NCI-H82 treated with DMSO at 0.1 percent for 48 hours (cell line): ENCODE measurements around the gene ZCWPW2.

Experiments
- DNase-seq: peaks from one replicate; lab custom pipeline; 2025; ENCODE audit not compliant: unreplicated experiment; lab: John Stamatoyannopoulos, UW

Gene ZCWPW2

GRCh38 chr3:28376424-28376823, 27.9 kb downstream of the ZCWPW2 start:
- no peak for DNase-seq

DNA sequence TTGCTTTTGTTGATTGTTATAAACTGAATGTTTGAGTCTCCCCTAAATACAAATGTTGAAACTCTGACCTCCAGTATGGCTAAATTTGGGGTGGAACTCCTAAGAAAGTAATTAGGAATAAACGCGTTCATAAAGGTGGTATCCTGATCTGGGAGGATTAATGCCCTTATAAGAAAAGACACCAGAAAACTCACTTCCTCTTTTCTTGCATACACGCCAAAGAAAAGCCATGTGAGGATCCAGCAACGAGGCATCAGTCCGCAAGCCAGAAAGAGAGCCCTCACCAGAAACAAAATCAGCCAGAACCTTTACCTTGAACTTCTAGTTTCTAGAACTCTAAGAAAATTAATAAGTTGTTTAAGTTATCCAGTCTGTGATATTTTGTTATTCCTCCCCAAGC, 37.5 kb downstream of the ZCWPW2 start:
- DNase-seq = no peak

DNA sequence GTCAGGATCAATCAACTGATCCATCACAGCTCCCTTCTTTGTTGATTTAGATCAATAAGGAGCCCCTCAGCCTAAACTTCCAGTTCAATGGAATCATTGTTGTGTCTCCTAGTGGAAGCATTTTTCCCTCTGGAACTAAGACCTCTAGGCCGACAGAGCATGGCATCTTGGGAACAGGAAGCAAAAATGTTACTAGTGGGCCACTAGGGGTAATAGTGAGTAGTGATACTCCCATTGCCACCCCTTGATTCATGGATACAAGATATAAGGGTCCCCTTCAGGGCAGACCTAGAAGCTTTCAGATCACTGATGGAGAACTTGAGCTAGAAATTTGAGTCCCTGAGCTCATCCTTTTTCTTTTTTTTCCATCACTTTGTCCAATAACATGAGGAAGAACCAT, 40.5 kb downstream of the ZCWPW2 start:
- DNase-seq = no peak

DNA sequence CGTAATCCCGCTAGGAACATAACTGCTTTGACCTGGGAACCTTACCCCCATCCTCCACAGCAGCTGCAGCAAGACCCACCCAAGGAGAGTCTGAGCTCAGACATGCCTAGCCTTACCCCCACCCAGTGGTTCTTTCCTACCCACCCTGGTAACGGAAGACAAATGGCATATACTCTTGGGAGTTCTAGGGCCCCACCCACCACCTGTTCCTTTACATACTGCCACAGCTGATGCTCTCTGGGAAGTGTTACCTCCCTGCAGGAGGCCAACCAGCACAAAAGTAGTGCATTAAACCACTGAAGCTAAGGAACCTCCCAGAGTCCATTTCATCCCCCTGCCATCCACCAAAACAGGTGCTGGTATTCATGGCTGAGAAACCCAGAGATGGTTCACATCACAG, 50.7 kb downstream of the ZCWPW2 start:
- no peak for DNase-seq

- DNase-seq = no peak
These were observed 57.7 kb downstream of the ZCWPW2 start for GRCh38 chr3:28406241-28406640.

- no peak for DNase-seq
These were observed 100.9 kb downstream of the ZCWPW2 start for GRCh38 chr3:28449398-28449797.

DNA sequence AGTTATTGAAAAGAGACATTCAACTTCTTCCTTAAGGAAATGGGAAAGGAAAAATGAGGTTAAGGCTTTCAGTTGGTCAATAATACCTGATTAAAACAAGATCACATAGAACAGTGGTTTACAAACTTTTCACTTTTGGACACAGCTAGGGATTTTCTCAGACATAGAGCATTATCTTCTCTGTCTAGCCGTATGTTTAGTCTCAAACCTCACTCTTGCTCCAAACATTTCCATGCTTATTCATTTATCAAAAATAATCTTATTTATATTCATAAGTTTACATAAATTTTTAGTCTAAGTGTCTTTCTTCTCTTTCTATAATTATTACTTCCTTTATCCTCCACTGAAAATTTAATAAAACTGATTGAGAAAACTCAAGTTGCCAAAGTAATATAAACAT, 114.3 kb downstream of the ZCWPW2 start:
- no peak for DNase-seq

DNA sequence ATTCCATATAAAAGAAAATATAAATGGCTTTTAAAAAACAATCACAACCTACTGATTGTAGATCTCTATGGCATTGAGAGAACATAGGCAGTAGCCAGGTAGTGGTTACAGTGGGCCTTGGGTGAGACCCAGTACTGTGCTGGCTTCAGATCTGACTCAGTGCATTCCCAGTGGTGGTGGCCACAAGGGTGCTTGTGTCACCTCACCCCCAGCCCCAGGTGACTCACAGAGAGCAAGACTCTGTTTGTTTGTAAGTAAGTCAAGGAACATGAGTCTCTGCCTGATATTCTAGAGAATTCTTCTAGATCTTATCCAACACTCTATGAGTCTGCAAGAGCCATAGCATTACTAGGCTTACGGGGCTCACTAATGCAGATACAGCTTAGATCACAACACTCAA, 118.9 kb downstream of the ZCWPW2 start:
- no peak for DNase-seq

DNA sequence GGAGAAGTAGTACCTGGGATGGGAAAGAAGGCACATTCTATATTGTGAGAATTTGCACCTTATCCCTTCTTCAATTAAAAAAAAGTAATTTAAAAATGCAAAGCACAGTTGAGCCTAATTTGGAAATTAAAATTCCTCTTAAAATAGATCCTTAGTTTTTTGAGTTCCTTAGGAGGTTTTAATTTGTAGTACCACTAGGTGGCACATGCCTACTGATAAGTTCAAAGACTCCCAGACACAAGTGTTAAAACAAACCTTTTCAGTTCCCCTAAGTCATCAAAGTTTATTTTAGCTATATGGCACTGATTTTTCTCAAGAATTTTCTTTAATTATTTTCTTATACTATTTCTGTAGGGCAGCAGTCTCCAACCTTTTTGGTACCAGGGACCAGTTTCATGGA, 127.7 kb downstream of the ZCWPW2 start:
- no peak for DNase-seq

- DNase-seq = no peak
These were observed 128.2 kb downstream of the ZCWPW2 start for GRCh38 chr3:28476764-28477163.

- DNase-seq = no peak
These were observed 136.6 kb downstream of the ZCWPW2 start for GRCh38 chr3:28485164-28485563.

DNA sequence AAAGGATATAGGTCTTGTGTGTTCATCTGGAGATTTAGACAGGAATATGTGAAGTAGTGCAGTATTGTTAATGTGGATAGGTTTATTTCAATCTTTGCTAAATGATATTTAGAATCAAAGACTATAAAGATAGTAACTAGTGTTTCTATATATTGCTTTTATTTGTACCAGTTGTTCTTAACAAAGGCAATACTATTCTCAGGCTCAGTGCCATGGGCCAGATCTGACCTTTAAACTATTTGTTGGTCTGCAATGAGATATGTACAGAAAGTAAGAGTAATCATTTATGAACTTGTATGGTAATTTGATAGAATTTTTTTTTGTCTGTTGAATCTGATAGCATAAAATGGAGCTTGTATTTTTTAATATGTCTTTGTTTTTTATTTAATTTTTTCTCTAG, 146.8 kb downstream of the ZCWPW2 start:
- DNase-seq = no peak

DNA sequence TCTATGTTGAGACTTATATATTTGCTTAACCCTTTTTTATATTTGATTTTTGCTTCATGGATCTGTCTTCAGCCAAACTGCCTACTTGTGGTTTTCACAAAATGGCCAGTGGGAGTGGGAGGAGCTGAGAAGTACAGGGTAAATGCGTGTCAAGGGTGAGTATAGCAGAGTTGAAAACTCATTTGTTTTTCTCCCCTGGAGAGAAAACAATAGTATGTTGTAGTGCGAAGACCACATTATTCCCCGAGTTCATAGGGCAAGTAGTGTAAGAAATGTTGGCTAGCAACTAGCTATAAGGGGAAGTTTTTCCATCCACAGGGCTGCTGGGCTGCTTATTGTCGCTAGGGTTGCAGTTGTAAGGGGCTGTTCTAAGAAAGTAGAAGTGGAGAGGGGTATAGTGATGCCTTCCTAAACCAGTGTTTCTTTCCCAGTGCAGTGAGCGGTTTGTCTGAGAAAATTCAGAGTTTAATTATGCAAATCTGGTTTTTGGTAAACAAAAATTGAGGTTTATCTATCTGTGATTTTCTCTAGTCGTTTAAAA, 153.9 kb downstream of the ZCWPW2 start:
- DNase-seq = no peak

DNA sequence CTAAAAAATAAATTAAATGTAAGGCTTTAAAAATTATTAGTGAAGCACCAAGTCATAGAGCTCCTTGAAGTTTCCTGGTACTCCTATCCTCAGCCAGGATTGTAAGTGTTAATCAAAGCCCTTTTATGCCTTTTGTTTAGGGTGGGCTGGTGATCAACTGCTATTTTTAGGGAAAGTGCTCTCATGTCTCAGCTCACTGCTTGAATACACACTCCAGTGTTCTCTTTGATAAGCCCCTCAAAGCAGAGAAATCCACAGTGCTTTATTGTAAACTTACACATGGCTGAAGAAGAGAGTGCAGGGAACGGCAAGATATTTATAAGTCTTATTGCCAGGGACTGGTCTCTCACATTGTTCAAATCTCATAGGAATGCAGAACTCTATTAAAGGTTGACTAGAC, 156.5 kb downstream of the ZCWPW2 start:
- DNase-seq = no peak

DNA sequence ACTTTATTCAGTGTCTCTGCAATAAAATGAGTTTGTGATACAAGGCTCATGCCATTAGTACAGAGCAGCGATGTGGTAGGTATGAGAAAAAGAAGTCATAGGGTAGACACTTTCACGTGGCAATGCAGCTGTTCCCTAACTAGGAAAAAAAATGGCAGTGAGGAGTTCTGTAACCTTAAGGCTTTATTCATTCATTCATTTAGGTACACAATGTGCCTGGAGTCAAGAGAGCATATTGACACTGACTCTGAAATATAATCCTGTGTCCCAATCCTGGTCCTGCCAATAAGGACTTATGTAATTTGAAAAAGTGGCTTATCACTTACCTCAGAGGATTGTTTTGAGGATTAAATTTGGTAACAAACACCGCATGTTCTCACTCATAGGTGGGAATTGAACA, 173.1 kb downstream of the ZCWPW2 start:
- no peak for DNase-seq

DNA sequence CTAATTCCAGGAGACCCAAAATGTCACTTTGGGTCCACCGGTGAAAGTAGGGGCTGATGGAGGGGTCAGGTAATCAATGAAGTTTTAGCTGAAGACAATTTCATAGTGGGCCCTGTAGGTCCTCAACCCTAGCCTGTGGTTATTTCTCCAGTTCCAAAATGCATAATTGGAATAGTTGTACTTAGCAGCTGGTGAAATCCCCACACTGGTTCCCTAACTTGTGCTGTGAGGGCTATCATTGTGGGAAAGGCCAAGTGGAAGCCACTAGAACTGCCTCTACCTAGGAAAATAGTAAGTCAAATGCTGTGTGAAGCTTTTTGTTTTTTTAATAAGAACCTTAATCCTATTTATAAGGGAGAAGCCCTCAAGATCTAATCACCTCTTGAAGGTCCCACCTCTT, 193.8 kb downstream of the ZCWPW2 start:
- DNase-seq = no peak

DNA sequence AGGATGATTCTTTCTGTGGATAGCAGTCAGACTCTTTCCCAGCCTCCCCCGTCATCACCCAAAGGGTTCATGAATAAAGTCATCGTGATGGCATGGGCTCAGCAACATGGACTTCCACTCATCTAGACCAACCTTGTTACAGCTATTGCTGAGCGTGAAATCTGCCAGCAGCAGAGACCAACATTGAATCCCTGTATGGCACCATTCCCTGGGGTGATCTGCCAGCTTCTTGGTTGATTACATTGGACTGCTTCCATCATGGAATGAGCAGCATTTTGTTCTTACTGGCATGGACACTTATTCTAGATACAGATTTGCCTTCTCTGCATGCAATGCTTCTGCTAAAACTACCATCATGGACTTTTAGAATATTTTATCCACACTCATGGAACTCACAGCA, 195.7 kb downstream of the ZCWPW2 start:
- no peak for DNase-seq

DNA sequence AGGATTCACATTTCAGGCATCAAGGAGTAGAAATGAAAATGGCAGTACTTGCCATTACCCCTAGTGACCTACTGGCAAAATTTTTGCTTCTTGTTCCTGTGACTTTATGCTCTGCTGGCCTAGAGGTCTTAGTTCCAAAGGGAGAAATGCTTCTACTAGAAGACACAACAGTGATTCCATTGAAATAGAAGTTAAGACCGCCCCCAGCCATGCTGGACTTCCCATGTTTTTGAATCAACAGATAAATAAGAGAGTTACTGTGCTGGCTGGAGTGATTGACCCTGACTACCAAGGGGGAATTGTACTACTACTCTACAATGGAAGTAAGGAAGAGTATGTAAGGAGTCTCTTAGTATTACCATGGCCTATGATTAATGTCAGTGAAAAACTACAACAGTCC, 196.3 kb downstream of the ZCWPW2 start:
- no peak for DNase-seq

DNA sequence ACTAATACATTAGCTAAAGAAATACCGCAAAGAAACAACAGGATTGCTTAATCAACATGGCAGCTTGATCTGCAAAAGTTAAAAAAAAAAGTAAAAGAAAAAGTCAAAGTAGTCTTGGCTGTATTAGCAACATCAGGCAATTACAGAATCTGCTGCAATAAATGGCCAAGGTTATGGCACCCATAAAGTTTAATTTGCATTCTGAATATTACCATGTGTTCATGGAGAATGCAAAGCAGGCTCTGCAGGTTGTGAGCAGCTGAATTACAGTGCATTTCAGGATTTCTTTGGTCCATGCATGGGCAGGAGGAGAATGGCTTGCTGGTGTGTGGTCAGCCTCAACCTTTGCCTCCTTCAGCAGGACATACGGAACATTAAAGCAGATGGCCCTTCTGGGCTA, 199.2 kb downstream of the ZCWPW2 start:
- DNase-seq = no peak

- DNase-seq = no peak
These were observed 204.7 kb downstream of the ZCWPW2 start for GRCh38 chr3:28553175-28553574.

DNA sequence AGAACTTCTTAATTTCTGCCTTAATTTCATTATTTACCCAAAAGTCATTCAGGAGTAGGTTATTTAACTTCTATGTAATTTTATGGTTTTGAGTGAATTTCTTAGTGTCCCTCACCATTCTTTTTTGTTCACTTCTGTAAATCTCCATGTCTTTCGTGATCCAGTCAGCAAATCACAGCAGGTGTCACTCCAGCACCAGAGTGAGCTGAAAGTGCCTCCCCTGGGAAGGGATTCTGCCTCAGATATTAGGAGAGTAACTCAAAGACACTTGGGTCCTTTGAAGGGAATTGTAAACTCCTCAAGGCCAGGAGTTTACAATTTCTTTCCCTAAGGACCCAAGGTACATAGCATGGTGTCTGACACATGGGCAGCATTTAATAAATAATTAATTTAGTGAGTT, 207.7 kb downstream of the ZCWPW2 start:
- DNase-seq = no peak

GRCh38 chr3:28564211-28564610, 215.7 kb downstream of the ZCWPW2 start:
- DNase-seq = no peak

DNA sequence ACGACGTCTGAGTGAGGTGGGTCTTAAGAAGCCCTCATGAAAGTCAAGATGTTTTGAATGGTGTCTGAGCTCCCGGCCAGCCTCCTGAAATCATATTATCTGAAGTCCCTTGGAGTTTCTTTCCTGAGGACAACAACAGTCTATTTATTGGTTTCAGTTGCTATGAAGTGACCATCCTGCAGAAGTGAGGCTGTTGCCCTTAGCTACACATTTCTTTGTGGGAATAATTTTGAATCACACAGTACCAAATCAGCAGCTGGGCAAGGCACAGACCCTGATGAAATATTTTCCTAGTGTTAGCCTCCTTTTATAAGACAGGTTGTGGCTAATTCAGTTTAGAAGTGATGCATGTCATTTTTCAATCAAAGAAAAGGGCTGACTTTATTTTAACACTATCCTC, 220.8 kb downstream of the ZCWPW2 start:
- no peak for DNase-seq

DNA sequence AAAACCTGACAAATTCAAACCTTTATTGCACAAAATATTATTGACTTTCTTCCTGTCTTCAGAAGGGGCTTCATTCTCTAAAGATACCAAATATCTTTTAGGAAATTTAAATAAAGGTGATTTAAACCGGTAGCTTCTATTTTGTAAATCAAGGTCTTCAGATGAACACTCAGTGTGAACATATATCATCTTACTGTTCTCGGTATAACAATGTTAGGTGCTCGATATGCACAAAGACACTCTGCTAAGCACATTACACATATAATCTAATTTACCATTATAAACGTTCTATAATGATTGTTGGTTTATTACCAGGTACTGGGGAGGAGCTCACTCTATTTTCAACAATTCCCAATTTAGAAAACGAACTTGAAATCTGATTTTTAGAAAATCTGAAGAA, 225.5 kb downstream of the ZCWPW2 start:
- no peak for DNase-seq
